NCI-H526 (cell line): ENCODE measurements around the gene B4GALNT2.

Experiments
- DNase-seq, 2 experiments: peaks; one replicate each; lab custom pipeline; 2025; lab: John Stamatoyannopoulos, UW

Gene B4GALNT2

GRCh38 chr17:49210158-49211029, 77.8 kb downstream of the B4GALNT2 start, which contains the start of the genes ABI3 and GNGT2:
Gene ABI3 (plus strand): TSS chr17:49210707. CDS start chr17:49210725, 18 bp downstream.
Gene GNGT2 (minus strand): TSS chr17:49210574. CDS start chr17:49207422, 3,152 bp downstream.
- DNase-seq, result no peak

GRCh38 chr17:49213399-49213798, 80.8 kb downstream of the B4GALNT2 start:
- peak; percentile 72 to 91 for DNase-seq

GRCh38 chr17:49213847-49214246, 81.3 kb downstream of the B4GALNT2 start:
- DNase-seq, result peak; percentile 59 to 66

GRCh38 chr17:49214676-49215360, 82.2 kb downstream of the B4GALNT2 start:
- DNase-seq, result no peak

- DNase-seq, result no peak
Observed at GRCh38 chr17:49216482-49216881, 83.9 kb downstream of the B4GALNT2 start.

GRCh38 chr17:49216953-49217650, 84.5 kb downstream of the B4GALNT2 start:
- no peak for DNase-seq

- no peak for DNase-seq
Observed at GRCh38 chr17:49217651-49218413, 85.3 kb downstream of the B4GALNT2 start.

- DNase-seq, result peak in 1 of 2 experiments; percentile 35
Observed at GRCh38 chr17:49218941-49219913, 86.7 kb downstream of the B4GALNT2 start.

- DNase-seq, result no peak
Observed at GRCh38 chr17:49219987-49220386, 87.4 kb downstream of the B4GALNT2 start.

GRCh38 chr17:49223168-49223516, 90.6 kb downstream of the B4GALNT2 start:
- no peak for DNase-seq

GRCh38 chr17:49223517-49224197, 91.1 kb downstream of the B4GALNT2 start:
- peak; percentile 30 to 73 for DNase-seq

- DNase-seq, result peak in 1 of 2 experiments; percentile 65
Observed at GRCh38 chr17:49224198-49224996, 91.8 kb downstream of the B4GALNT2 start.

- DNase-seq, result no peak
Observed at GRCh38 chr17:49224997-49225337, 92.4 kb downstream of the B4GALNT2 start.

GRCh38 chr17:49225554-49226236, 93.1 kb downstream of the B4GALNT2 start:
- DNase-seq, result no peak
